D721Med (cell line): Measurements from ENCODE around the gene FOXI1.

Experiments used
- DNase-seq: peaks from one replicate; pipeline ENCODE4 v3.0.0; 2011; ENCODE audit warnings: low spot score; ENCODE audit not compliant: insufficient read length
- FAIRE-seq: peaks from 2 replicates; lab custom pipeline; 2011; peaks lifted over from hg19 to GRCh38; lab: Jason Lieb, UNC
- CTCF ChIP-seq: IDR thresholded peaks from 2 replicates; pipeline ENCODE4 v1.5.1; 2012; ENCODE audit warnings: mild to moderate bottlenecking, control low read depth; ENCODE audit not compliant: insufficient read depth; ENCODE audit errors: missing control alignments

Gene FOXI1

GRCh38 chr5:170104710-170105109 lies 987 bp upstream of the FOXI1 start:
- no peak for TF ChIP-seq CTCF
- FAIRE-seq = no peak

DNA sequence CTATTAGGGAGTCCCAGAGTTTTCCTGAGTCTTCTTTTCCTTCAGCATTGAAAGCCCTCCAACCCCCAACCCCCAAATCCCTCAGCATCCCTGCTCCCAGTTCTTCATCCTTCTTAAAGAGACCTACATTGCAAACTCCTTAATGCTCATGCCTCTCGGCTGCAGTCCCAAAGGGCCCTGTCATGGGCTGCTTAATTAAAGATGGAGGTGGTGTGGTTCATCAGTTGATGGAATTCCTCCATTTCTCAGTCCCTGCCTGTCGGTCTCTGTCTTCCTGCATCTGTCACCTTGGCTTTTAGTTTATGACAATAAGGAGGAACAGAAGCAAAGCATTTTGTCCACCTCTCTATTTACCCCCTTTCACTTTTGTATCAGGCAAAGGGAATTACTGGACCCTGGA lies 2.0 kb downstream of the FOXI1 start:
- DNase-seq (no peak), FAIRE-seq (no peak)
- TF ChIP-seq CTCF = no peak

More at GRCh38 chr5:170104710-170105109, 987 bp upstream of the FOXI1 start:
- DNase-seq = no peak

DNA sequence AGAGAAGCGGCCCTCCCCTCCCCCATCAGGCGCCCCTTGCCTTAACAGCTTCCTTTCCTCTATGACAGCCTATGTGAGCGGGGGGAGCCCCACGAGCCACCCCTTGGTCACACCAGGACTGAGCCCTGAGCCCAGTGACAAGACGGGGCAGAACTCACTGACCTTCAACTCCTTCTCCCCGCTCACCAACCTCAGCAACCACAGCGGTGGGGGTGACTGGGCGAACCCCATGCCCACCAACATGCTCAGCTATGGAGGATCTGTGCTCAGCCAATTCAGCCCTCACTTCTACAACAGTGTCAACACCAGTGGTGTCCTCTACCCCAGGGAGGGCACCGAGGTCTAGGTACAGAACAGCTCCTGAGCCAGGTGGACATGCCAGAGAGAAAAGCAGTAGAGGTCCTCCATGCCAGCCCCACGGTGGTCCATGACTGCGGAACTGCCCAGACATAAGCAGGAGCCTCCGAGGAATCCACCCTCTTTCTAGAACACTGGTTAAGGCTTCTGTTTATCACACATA lies 2.6 kb downstream of the FOXI1 start:
- no peak for TF ChIP-seq CTCF
- DNase-seq (no peak), FAIRE-seq (no peak)

- no peak for TF ChIP-seq CTCF
- FAIRE-seq = no peak
- no peak for DNase-seq
Measured at GRCh38 chr5:170109059-170110031, 3.6 kb downstream of the FOXI1 start.

GRCh38 chr5:170110403-170111087 lies 4.8 kb downstream of the FOXI1 start:
- DNase-seq (no peak), FAIRE-seq (no peak)
- no peak for TF ChIP-seq CTCF

- DNase-seq = no peak
- no peak for FAIRE-seq
- no peak for TF ChIP-seq CTCF
Measured at GRCh38 chr5:170111088-170111785, 5.5 kb downstream of the FOXI1 start.
